Small intestine (tissue), 16 donors: ENCODE measurements around the gene MRC2. TPM values are rescaled to one million over a fixed set of nuclear protein-coding genes. Genes with fewer than 3 reads are reported as not detected.
"Not testable (repeated sequence)": the region's sequence is repeated elsewhere in the genome, so short reads cannot be mapped to it uniquely, and the experiment has no call there.

Source experiments
- DNase-seq, 2 donors: peaks; one replicate each; pipeline versions ENCODE4 v3.0.0 to v3.0.0-alpha.2; 2013
- FAIRE-seq: peaks from 2 replicates; lab custom pipeline; 2012; peaks lifted over from hg19 to GRCh38; lab: Jason Lieb, UNC
- H3K27ac ChIP-seq, 3 donors: one replicate each; pipeline ENCODE4 v1.5.1; 2013; ENCODE audit warnings: low read length in 2 of 3, mild to moderate bottlenecking in 2 of 3, control low read depth in 1 of 3, inconsistent platforms in 1 of 3, low read depth in 1 of 3, moderate library complexity in 1 of 3
- H3K27me3 ChIP-seq, 3 donors: one replicate each; pipeline ENCODE4 v1.6.1; 2013; ENCODE audit warnings: low read length in 3 of 3, inconsistent platforms in 1 of 3; ENCODE audit not compliant: control insufficient read depth in 3 of 3, insufficient read depth in 3 of 3
- H3K36me3 ChIP-seq, 3 donors: one replicate each; pipeline ENCODE4 v1.6.1; 2013; ENCODE audit warnings: low read length in 3 of 3, inconsistent platforms in 1 of 3, low read depth in 1 of 3, mild to moderate bottlenecking in 1 of 3, moderate library complexity in 1 of 3; ENCODE audit not compliant: control insufficient read depth in 3 of 3, insufficient read depth in 2 of 3
- H3K4me1 ChIP-seq, 3 donors: one replicate each; pipeline ENCODE4 v1.6.1; 2013; ENCODE audit warnings: low read length in 2 of 3, inconsistent platforms in 1 of 3, low read depth in 1 of 3, mild to moderate bottlenecking in 1 of 3, moderate library complexity in 1 of 3; ENCODE audit not compliant: control insufficient read depth in 3 of 3, insufficient read depth in 2 of 3
- H3K4me3 ChIP-seq, 3 donors: one replicate each; pipeline ENCODE4 v1.5.1; 2013; ENCODE audit warnings: low read length in 3 of 3, control low read depth in 1 of 3, inconsistent platforms in 1 of 3, low read depth in 1 of 3, mild to moderate bottlenecking in 1 of 3, moderate library complexity in 1 of 3
- H3K9me3 ChIP-seq, 2 donors: one replicate each; pipeline ENCODE4 v1.6.1; 2013; ENCODE audit warnings: low read depth in 1 of 2, low read length in 1 of 2; ENCODE audit not compliant: control insufficient read depth in 2 of 2, insufficient read depth in 1 of 2
- WGBS, 3 donors: extraction: QIAGEN DNeasy Blood & Tissue Kit; methylation state at CpG; one replicate each; pipeline ENCODE4 v1.1.7; 2013; 5-methylcytosine and 5-hydroxymethylcytosine counted together
- long read RNA-seq, 10 donors: transcript quantifications; one replicate each; lab custom pipeline, GENCODE V29; 2026
- polyA plus RNA-seq, 4 donors: library from polyadenylated mRNA; stranded (reverse) in 3 of 4; unstranded in 1 of 4; fragments of 200-250 nt in 3 of 4; fragments of 120-200 nt in 1 of 4; gene quantifications; one replicate each; pipeline versions ENCODE4 v1.2.1 to v1.2.3, GENCODE V29; 2013
- donor health status: healthy with polysubstance abuse.
- donor health status: control.
- donor health status: control.
- donor health status: Bipolar disorder and iron deficiency.
- donor health status: healthy.

MRC2 gene
- 10 to 100 TPM in 1 of 4 donors, 1 to 10 TPM in 2, under 1 TPM in 1; 0.67 to 11.6 (median 4.5) TPM for polyA plus RNA-seq
- long read RNA-seq, donor 1: 0 reads
- long read RNA-seq, donor 2, full-length matches to known transcripts: 1 of 1 reads
- long read RNA-seq, donor 2, partial matches to known transcripts: 0 of 1 reads
- long read RNA-seq, donor 2, other reads (novel, unspliced or antisense): 0 of 1 reads
- long read RNA-seq, donor 3: 0 reads
- long read RNA-seq, donor 4: 0 reads
- long read RNA-seq, donor 5: 0 reads
- long read RNA-seq, donor 6: 0 reads
- long read RNA-seq, donor 7, full-length matches to known transcripts: 4 of 4 reads
- long read RNA-seq, donor 7, partial matches to known transcripts: 0 of 4 reads
- long read RNA-seq, donor 7, other reads (novel, unspliced or antisense): 0 of 4 reads
- long read RNA-seq, donor 8: 0 reads
- long read RNA-seq, donor 9: 0 reads
- long read RNA-seq, donor 10: 0 reads

DNA sequence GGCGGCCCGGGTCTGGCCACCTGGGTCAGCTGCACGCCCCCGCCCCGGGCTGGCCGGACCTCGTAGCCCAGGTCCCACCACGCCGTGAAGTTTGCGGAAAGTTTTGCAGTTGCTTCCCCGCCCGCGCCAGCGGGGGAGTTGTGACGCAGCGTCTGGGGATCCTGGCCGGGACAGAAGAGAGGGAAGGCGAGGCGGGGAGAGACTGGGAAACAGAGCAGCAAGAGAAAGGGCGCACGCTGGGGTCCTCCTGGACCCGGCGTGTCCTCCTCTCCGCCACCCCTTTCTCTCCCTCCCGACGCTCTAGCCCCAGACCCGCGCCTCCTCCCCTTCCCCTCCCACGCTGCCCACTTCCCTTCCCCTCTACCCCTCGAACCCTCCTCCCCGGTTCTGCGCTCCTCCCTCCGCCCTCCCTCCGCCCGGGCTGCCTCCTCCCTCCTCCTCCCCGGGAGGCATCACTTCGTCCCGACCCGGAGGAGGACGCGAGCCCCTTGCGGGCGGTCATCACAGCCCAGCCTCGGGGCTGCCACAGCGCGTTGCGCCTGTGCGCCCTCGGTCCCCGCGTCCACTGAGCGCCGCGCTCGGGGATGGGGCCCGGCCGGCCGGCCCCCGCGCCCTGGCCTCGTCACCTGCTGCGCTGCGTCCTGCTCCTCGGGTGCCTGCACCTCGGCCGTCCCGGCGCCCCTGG, at the start of gene MRC2:
Gene MRC2, plus strand, starts transcription at position 452 of the 685 bp plus-strand sequence. Its CDS starts 133 bp downstream, at position 585.
- peaks cover 0 to 2% (median 0%) of the 10 kb centered on the region in 3 donors for H3K36me3 ChIP-seq
- FAIRE-seq: no peak
- H3K27me3 ChIP-seq: peaks cover 0 to 38% (median 13%) of the 10 kb centered on the region in 3 donors
- peaks cover 0 to 6% (median 0%) of the 10 kb centered on the region in 3 donors for H3K4me1 ChIP-seq
- WGBS, 3 donors: 1% methylated on average over 51 to 68 of the region's 68 CpGs
- peak in 1 of 2 donors; percentile 53 for DNase-seq
- no peaks in the 10 kb centered on the region for H3K9me3 ChIP-seq
- H3K27ac ChIP-seq: peak within 1 kb of the TSS in 2 of 3 donors; percentile 67 to 86
- peak within 1 kb of the TSS; percentile 21 to 55 (median 44) for H3K4me3 ChIP-seq

DNA sequence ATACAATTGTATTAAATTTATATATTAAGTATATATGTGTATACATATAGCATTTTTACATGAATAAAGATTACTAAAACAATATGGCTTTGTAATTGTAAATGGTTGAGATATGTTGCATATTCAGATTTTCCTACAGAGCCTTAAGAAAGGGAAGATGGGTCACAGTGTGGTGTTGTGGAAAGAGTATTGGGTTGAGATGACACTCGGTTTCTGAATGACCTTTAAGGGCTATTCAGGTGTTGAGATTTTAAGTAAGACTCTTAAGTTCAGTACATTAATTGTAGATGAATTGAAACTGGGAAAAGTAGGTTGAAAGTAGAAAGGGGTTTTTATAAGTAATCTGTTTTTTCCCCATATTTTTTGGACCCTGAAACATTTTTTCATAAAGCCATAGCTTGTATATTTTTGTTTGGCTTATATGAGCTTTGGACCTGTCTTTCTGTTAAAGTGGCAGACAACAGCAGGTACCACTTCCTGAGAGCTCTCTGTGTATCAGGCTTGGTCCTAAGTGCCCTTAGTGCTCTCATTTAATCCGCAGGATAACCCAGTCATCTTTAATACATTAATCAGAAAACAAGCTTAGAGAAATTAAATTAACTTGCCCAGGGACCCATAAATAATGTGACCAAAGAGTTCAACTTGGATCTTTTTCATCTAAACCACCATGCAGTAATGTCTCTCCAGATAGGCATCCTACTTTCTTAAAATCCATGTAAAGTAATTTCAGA, 48.5 kb upstream of the MRC2 start:
- peaks cover 3 to 28% (median 5%) of the 10 kb centered on the region in 3 donors for H3K36me3 ChIP-seq
- no peak for FAIRE-seq
- 87 to 93% (median 90%) methylated on average over 2 of the region's 2 CpGs for WGBS, 3 donors

GRCh38 chr17:62580947-62581346, 46.5 kb upstream of the MRC2 start:
- peaks cover 0 to 27% (median 5%) of the 10 kb centered on the region in 3 donors for H3K36me3 ChIP-seq
- FAIRE-seq (no peak), DNase-seq (no peak)
- H3K27ac ChIP-seq: no peak overlapping the region
- no peaks in the 10 kb centered on the region for H3K9me3 ChIP-seq
- H3K4me1 ChIP-seq: no peaks in the 10 kb centered on the region
- no peaks in the 10 kb centered on the region for H3K27me3 ChIP-seq
- no peak overlapping the region for H3K4me3 ChIP-seq
- 95 to 96% (median 96%) methylated on average over 2 of the region's 2 CpGs for WGBS, 3 donors

More for the DNA sequence above, 48.5 kb upstream of the MRC2 start:
- Histone ChIP-seq H3K4me1 (no peaks in the 10 kb centered on the region), H3K27me3 (no peaks in the 10 kb centered on the region), H3K27ac (no peak overlapping the region), H3K4me3 (no peak overlapping the region), H3K9me3 (no peaks in the 10 kb centered on the region)
- DNase-seq: no peak

- peaks cover 0 to 30% (median 6%) of the 10 kb centered on the region in 3 donors for H3K36me3 ChIP-seq
- no peak for DNase-seq
- no peak for FAIRE-seq
- peak overlapping the region in 1 of 3 donors; percentile 3 for H3K27ac ChIP-seq
- WGBS, 3 donors: 76 to 84% (median 80%) methylated on average over 1 of the region's 1 CpG
- no peaks in the 10 kb centered on the region for H3K9me3 ChIP-seq
- no peaks in the 10 kb centered on the region for H3K4me1 ChIP-seq
- H3K4me3 ChIP-seq: no peak overlapping the region
- no peaks in the 10 kb centered on the region for H3K27me3 ChIP-seq
Measured at GRCh38 chr17:62581764-62582163, 45.7 kb upstream of the MRC2 start.

DNA sequence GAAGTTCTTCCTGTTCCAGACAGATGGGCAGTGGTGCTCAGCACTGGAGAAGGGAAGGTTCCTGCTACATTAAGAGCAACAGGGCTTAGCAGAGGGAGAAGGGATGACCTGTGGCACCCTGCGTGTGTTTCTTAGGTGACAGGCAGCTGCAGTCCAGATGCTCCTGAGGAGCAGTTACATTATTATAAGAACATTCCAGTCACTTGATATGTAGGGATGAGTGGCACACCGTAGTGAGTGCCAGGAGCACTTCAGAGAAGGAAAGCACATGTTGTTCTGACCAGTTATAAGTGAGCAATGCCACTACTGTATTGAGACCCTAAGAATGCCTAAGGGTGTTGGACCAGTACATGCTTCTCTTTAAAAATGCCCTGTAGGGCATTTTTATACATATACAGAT, 39.9 kb upstream of the MRC2 start:
- Histone ChIP-seq H3K36me3 (peaks cover 3 to 28% (median 13%) of the 10 kb centered on the region in 3 donors), H3K4me1 (no peaks in the 10 kb centered on the region), H3K4me3 (no peak overlapping the region), H3K27me3 (no peaks in the 10 kb centered on the region), H3K27ac (no peak overlapping the region), H3K9me3 (no peaks in the 10 kb centered on the region)
- DNase-seq (no peak), FAIRE-seq (no peak)
- 89 to 98% (median 95%) methylated on average over 2 of the region's 2 CpGs for WGBS, 3 donors

- no peaks in the 10 kb centered on the region for H3K9me3 ChIP-seq
- no peaks in the 10 kb centered on the region for H3K27me3 ChIP-seq
- H3K36me3 ChIP-seq: peaks cover 3 to 32% (median 11%) of the 10 kb centered on the region in 3 donors
- DNase-seq (no peak), FAIRE-seq (no peak)
- no peak overlapping the region for H3K4me3 ChIP-seq
- WGBS, 3 donors: 93 to 97% (median 96%) methylated on average over 7 of the region's 7 CpGs
- H3K4me1 ChIP-seq: no peaks in the 10 kb centered on the region
- no peak overlapping the region for H3K27ac ChIP-seq
Measured at GRCh38 chr17:62588109-62588508, 39.4 kb upstream of the MRC2 start.

GRCh38 chr17:62591333-62591732, 36.1 kb upstream of the MRC2 start:
- no peaks in the 10 kb centered on the region for H3K27me3 ChIP-seq
- no peak overlapping the region for H3K4me3 ChIP-seq
- peaks cover 0 to 15% of the 10 kb centered on the region in 2 donors for H3K9me3 ChIP-seq
- H3K27ac ChIP-seq: no peak overlapping the region
- WGBS, 3 donors: 83 to 94% (median 88%) methylated on average over 6 of the region's 6 CpGs
- no peaks in the 10 kb centered on the region for H3K4me1 ChIP-seq
- peaks cover 3 to 42% (median 12%) of the 10 kb centered on the region in 3 donors for H3K36me3 ChIP-seq
- DNase-seq: no peak
- FAIRE-seq: no peak

DNA sequence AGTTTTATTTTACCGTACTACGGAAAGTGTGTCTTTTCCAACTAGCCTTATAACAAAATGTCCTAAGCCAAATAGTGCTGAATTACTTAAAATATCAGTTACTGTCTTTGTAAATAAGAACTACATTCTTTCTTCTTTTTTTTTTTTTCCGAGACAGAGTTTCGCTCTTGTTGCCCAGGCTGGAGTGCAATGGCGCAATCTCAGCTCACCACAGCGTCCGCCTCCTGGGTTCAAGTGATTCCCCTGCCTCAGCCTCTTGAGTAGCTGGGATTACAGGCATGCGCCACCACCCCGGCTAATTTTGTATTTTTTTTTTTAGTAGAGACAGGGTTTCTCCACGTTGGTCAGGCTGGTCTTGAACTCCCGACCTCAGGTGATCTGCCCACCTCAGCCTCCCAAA, 35.6 kb upstream of the MRC2 start:
- H3K27ac ChIP-seq, FAIRE-seq, H3K4me3 ChIP-seq, DNase-seq, H3K27me3 ChIP-seq, H3K4me1 ChIP-seq: not testable (repeated sequence)
- WGBS, 3 donors: 88 to 93% (median 91%) methylated on average over 11 of the region's 11 CpGs
- Histone ChIP-seq H3K36me3 (peaks cover 7 to 39% (median 14%) of the 10 kb centered on the region in 3 donors), H3K9me3 (peaks cover 0 to 15% of the 10 kb centered on the region in 2 donors)
